Panc1 (cell line): ENCODE data around the gene TRABD2A.

Experiments
- POLR2AphosphoS5 ChIP-seq: IDR thresholded peaks from 2 replicates; pipeline ENCODE4 v1.6.1; 2012; ENCODE audit warnings: mild to moderate bottlenecking, low read depth, low read length, moderate library complexity
- SIN3A ChIP-seq: IDR thresholded peaks from 2 replicates; pipeline ENCODE4 v1.6.1; 2012; ENCODE audit warnings: low read depth, mild to moderate bottlenecking, low read length, moderate library complexity, borderline replicate concordance; ENCODE audit not compliant: insufficient read depth
- TCF7L2 ChIP-seq: IDR thresholded peaks from 2 replicates; pipeline ENCODE4 v1.6.1; 2011; ENCODE audit warnings: mild to moderate bottlenecking, low read depth, low read length, inconsistent platforms
- TF ChIP-seq, protein P1 (sequence below): fragments of 450-650 bp; IDR thresholded peaks from 2 replicates; pipeline ENCODE4 v1.5.1; 2017; ENCODE audit warnings: mild to moderate bottlenecking
- TF ChIP-seq, protein P2 (sequence below), 2 experiments: IDR thresholded peaks; 2 replicates each; pipeline ENCODE4 v1.6.1; 2011 to 2012; ENCODE audit warnings: low read depth in 2 of 2, control low read depth in 1 of 2, low read length in 1 of 2, mild to moderate bottlenecking in 1 of 2, moderate library complexity in 1 of 2; ENCODE audit not compliant: insufficient read depth in 1 of 2

DNA sequence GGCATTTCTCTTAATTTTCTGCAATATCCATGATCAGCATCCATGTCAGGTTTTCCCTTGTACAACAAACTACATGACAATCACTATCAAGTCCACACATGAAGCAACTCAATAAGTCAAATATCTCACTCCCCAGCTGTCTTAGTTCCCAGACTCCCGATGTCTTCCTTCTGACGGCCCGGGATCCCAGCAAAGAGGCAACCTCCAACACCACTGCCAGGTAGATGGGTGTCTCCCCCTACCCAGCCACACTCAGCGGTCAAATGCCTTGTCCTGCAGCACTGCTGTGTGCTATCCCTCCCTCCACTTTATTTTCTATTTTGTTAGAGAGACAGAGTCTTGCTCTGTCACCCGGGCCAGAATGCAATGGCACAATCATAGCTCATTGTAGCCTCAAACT, 23.3 kb downstream of the TRABD2A start:
- TF ChIP-seq, protein P1, sequence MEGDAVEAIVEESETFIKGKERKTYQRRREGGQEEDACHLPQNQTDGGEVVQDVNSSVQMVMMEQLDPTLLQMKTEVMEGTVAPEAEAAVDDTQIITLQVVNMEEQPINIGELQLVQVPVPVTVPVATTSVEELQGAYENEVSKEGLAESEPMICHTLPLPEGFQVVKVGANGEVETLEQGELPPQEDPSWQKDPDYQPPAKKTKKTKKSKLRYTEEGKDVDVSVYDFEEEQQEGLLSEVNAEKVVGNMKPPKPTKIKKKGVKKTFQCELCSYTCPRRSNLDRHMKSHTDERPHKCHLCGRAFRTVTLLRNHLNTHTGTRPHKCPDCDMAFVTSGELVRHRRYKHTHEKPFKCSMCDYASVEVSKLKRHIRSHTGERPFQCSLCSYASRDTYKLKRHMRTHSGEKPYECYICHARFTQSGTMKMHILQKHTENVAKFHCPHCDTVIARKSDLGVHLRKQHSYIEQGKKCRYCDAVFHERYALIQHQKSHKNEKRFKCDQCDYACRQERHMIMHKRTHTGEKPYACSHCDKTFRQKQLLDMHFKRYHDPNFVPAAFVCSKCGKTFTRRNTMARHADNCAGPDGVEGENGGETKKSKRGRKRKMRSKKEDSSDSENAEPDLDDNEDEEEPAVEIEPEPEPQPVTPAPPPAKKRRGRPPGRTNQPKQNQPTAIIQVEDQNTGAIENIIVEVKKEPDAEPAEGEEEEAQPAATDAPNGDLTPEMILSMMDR: no peak
- no peak for TF ChIP-seq POLR2AphosphoS5
- no peak for TF ChIP-seq TCF7L2
- TF ChIP-seq, protein P2, sequence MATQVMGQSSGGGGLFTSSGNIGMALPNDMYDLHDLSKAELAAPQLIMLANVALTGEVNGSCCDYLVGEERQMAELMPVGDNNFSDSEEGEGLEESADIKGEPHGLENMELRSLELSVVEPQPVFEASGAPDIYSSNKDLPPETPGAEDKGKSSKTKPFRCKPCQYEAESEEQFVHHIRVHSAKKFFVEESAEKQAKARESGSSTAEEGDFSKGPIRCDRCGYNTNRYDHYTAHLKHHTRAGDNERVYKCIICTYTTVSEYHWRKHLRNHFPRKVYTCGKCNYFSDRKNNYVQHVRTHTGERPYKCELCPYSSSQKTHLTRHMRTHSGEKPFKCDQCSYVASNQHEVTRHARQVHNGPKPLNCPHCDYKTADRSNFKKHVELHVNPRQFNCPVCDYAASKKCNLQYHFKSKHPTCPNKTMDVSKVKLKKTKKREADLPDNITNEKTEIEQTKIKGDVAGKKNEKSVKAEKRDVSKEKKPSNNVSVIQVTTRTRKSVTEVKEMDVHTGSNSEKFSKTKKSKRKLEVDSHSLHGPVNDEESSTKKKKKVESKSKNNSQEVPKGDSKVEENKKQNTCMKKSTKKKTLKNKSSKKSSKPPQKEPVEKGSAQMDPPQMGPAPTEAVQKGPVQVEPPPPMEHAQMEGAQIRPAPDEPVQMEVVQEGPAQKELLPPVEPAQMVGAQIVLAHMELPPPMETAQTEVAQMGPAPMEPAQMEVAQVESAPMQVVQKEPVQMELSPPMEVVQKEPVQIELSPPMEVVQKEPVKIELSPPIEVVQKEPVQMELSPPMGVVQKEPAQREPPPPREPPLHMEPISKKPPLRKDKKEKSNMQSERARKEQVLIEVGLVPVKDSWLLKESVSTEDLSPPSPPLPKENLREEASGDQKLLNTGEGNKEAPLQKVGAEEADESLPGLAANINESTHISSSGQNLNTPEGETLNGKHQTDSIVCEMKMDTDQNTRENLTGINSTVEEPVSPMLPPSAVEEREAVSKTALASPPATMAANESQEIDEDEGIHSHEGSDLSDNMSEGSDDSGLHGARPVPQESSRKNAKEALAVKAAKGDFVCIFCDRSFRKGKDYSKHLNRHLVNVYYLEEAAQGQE (IDR thresholded peaks at IDR 0.05; ENCODE audit: insufficient read depth in 1 of 2, low read depth in 2 of 2, low read length in 1 of 2): no peak
- TF ChIP-seq SIN3A: no peak
